ENCODE data around the gene LAT.

DNA sequence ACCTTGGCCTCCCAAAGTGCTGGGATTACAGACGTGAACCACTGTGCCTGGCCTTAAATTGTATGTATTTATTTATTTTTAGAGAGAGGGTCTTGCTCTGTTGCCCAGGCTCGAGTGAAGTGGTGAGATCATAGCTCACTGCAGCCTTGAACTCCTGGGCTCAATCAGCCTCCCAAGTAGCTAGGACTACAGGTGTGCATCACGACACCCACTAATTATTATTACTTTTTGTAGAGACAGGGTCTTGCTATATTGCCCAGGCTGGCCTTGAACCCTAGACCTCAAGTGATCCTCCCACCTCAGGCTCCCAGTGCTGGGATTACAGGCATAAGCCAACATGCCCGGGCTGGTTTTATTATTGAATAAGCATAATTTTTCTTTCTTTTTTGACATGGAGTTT, 38.2 kb upstream of the LAT start:
- TF ChIP-seq CTCF (IDR thresholded peaks at IDR 0.05) (no peak), EZH2 (IDR thresholded peaks at IDR 0.05) (no peak)

Measured in neural progenitor cell (in vitro differentiated cells).